ENCODE measurements around the gene FBXL3. TPM values are rescaled to one million over a fixed set of nuclear protein-coding genes. Genes with fewer than 3 reads are reported as not detected.

The FBXL3 gene
- total RNA-seq, 1 experiment from 2014 or later: 39.1 TPM

DNA sequence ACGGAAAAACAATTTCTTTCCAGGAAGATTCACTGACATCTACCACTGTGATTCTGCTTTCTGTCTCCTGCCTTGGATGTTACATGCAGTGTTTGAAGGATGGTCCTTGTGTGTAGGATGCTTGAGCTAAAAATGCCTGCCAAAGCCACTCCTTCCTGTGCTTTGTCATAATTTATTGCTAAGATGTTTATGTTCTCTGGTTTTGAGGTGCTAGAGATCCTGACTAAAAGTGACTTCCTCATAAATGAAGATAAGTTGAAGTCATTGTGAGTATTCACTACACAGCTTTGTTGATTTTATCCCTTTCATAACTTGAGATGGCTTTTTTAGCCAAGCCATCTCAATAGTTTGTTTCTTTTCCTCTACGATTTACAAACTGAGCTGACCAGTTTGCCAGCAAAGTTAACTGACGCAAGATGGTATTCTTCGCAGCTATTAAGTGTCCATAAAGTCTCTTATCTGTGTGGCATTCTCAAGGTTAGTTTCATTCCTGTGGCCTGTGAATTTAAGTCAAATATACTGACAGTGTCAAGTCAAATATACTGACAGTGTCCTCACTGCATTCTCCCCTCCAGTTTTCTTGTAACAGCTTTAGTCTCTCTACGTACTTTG, 15.7 kb upstream of the FBXL3 start:
- BruUV-seq (replicated peaks): no TSS peak
- TF ChIP-seq, protein P1, sequence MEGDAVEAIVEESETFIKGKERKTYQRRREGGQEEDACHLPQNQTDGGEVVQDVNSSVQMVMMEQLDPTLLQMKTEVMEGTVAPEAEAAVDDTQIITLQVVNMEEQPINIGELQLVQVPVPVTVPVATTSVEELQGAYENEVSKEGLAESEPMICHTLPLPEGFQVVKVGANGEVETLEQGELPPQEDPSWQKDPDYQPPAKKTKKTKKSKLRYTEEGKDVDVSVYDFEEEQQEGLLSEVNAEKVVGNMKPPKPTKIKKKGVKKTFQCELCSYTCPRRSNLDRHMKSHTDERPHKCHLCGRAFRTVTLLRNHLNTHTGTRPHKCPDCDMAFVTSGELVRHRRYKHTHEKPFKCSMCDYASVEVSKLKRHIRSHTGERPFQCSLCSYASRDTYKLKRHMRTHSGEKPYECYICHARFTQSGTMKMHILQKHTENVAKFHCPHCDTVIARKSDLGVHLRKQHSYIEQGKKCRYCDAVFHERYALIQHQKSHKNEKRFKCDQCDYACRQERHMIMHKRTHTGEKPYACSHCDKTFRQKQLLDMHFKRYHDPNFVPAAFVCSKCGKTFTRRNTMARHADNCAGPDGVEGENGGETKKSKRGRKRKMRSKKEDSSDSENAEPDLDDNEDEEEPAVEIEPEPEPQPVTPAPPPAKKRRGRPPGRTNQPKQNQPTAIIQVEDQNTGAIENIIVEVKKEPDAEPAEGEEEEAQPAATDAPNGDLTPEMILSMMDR (conservative IDR thresholded peaks at IDR 0.05; ENCODE audit: low read depth, low read length): no peak
- TF ChIP-seq EZH2 (IDR thresholded peaks at IDR 0.05; ENCODE audit: low read length, unreplicated experiment): no peak
- TF ChIP-seq EZH2phosphoT487 (IDR thresholded peaks at IDR 0.05; ENCODE audit: borderline replicate concordance, low read length): no peak
- ATAC-seq: no peak

DNA sequence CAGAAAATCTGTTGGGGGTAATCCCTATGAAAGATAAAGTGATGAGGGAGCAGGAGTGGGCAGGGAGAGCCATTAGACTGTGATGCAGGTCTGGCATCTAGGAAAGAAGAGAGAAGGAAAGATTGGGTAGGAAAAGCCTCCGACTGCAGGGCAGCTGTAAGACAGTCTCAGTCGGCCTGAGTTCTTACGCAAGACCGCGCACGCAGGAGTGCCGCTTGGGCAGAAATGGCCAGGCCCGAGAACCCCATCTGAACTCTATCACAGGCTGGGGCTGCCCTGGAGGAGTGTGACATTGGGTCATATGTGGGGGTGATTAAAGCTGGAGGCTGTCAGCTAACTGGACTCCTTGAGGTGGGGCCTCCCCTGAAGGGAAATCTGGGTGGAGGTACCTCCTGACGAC, 13.9 kb upstream of the FBXL3 start:
- DNase-seq: no peak
- H3K9me3 ChIP-seq (ENCODE audit: low read length): no peaks in the 10 kb centered on the region
- H3K79me2 ChIP-seq (ENCODE audit: low read length): no peaks in the 10 kb centered on the region
- no peaks in the 10 kb centered on the region for H3K9me2 ChIP-seq (replicated peaks; ENCODE audit: low read length)
- no peak overlapping the region for H3K4me2 ChIP-seq (ENCODE audit: low read length)
- BruUV-seq (replicated peaks): no TSS peak
- H3K27me3 ChIP-seq (ENCODE audit: low read length): no peaks in the 10 kb centered on the region
- no peak overlapping the region for H3K27ac ChIP-seq (ENCODE audit: low read length)
- no peak overlapping the region for H3K4me3 ChIP-seq (ENCODE audit: low read length)
- no peak overlapping the region for H3K9ac ChIP-seq (ENCODE audit: low read length)
- TF ChIP-seq EZH2 (IDR thresholded peaks at IDR 0.05; ENCODE audit: low read length, unreplicated experiment) (no peak), EZH2phosphoT487 (IDR thresholded peaks at IDR 0.05; ENCODE audit: borderline replicate concordance, low read length) (no peak)
- TF ChIP-seq, protein P1 (conservative IDR thresholded peaks at IDR 0.05; ENCODE audit: low read depth, low read length): no peak
- ChIA-PET CTCF (no interaction called here), POLR2A (ENCODE audit: unreplicated experiment) (no interaction called here)
- no peaks in the 10 kb centered on the region for H3K4me1 ChIP-seq (ENCODE audit: insufficient read depth, low read length)
- no peak for ATAC-seq
- no peak overlapping the region for H2AFZ ChIP-seq (ENCODE audit: low read length)
- no peaks in the 10 kb centered on the region for H3F3A ChIP-seq (ENCODE audit: low read length, unreplicated experiment)
- intact Hi-C loops (cut with micrococcal nuclease): no loop called here
- H3K36me3 ChIP-seq (ENCODE audit: low read depth, low read length): peaks cover 5% of the 10 kb centered on the region; the same call in 1 of the 2 replicates
- H4K20me1 ChIP-seq (ENCODE audit: low read length): no peaks in the 10 kb centered on the region

More for the DNA sequence above, 15.7 kb upstream of the FBXL3 start:
- Histone ChIP-seq H3K4me2 (ENCODE audit: low read length) (no peak overlapping the region), H3K9me3 (ENCODE audit: low read length) (no peaks in the 10 kb centered on the region), H3K27ac (ENCODE audit: low read length) (no peak overlapping the region), H4K20me1 (ENCODE audit: low read length) (no peaks in the 10 kb centered on the region), H3K4me3 (ENCODE audit: low read length) (no peak overlapping the region), H3K27me3 (ENCODE audit: low read length) (no peaks in the 10 kb centered on the region), H3F3A (ENCODE audit: low read length, unreplicated experiment) (no peaks in the 10 kb centered on the region), H2AFZ (ENCODE audit: low read length) (no peak overlapping the region), H3K36me3 (ENCODE audit: low read depth, low read length) (peaks cover 5% of the 10 kb centered on the region; the same call in 1 of the 2 replicates), H3K4me1 (ENCODE audit: insufficient read depth, low read length) (peaks cover 7% of the 10 kb centered on the region; the same call in 1 of the 2 replicates), H3K9ac (ENCODE audit: low read length) (no peak overlapping the region), H3K79me2 (ENCODE audit: low read length) (no peaks in the 10 kb centered on the region), H3K9me2 (replicated peaks; ENCODE audit: low read length) (no peaks in the 10 kb centered on the region; the same call in 1 of the 2 replicates)
- ChIA-PET POLR2A (ENCODE audit: unreplicated experiment) (no interaction called here), CTCF (no interaction called here)
- intact Hi-C loops (cut with micrococcal nuclease): no loop called here
- no peak for DNase-seq

DNA sequence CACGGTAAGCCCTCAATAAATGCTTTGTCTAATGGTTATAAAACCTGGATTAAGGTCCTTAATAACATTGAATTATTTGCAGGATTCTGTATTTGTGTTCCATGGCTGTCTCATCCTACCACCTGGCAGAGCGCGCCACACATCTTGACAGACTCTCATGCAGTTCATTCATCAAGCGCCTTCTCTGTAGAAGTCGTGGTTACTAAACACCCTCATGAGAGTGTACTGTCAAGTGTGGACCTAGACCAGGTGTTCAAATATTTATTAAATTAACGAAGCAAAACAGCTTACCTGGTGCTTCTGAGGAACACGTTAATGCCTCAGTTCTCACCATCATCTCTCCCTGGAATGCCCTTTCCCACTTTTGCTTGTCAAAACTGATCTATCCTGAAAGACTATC, 13.1 kb upstream of the FBXL3 start:
- no peaks in the 10 kb centered on the region for H4K20me1 ChIP-seq (ENCODE audit: low read length)
- no peak overlapping the region for H2AFZ ChIP-seq (ENCODE audit: low read length)
- no peak overlapping the region for H3K4me2 ChIP-seq (ENCODE audit: low read length)
- no TSS peak for BruUV-seq (replicated peaks)
- H3K27ac ChIP-seq (ENCODE audit: low read length): no peak overlapping the region
- H3K27me3 ChIP-seq (ENCODE audit: low read length): no peaks in the 10 kb centered on the region
- ATAC-seq (no peak), DNase-seq (no peak)
- intact Hi-C loops (cut with micrococcal nuclease): no loop called here
- TF ChIP-seq EZH2phosphoT487 (IDR thresholded peaks at IDR 0.05; ENCODE audit: borderline replicate concordance, low read length) (no peak), EZH2 (IDR thresholded peaks at IDR 0.05; ENCODE audit: low read length, unreplicated experiment) (no peak)
- TF ChIP-seq, protein P1 (conservative IDR thresholded peaks at IDR 0.05; ENCODE audit: low read depth, low read length): no peak
- H3K9me2 ChIP-seq (replicated peaks; ENCODE audit: low read length): no peaks in the 10 kb centered on the region
- no peak overlapping the region for H3K4me3 ChIP-seq (ENCODE audit: low read length)
- no peaks in the 10 kb centered on the region for H3K79me2 ChIP-seq (ENCODE audit: low read length)
- no peaks in the 10 kb centered on the region for H3K9me3 ChIP-seq (ENCODE audit: low read length)
- no peak overlapping the region for H3K9ac ChIP-seq (ENCODE audit: low read length)
- peaks cover 2% of the 10 kb centered on the region; the same call in 1 of the 2 replicates for H3K36me3 ChIP-seq (ENCODE audit: low read depth, low read length)
- POLR2A ChIA-PET (ENCODE audit: unreplicated experiment): no interaction called here
- H3K4me1 ChIP-seq (ENCODE audit: insufficient read depth, low read length): peaks cover 3% of the 10 kb centered on the region
- CTCF ChIA-PET: no interaction called here
- H3F3A ChIP-seq (ENCODE audit: low read length, unreplicated experiment): no peaks in the 10 kb centered on the region
